NCI-H774 (cell line): ENCODE data around the gene RPL22L1.
"Not testable (repeated sequence)": the region's sequence is repeated elsewhere in the genome, so short reads cannot be mapped to it uniquely, and the experiment has no call there.

Source experiments
- DNase-seq: peaks from one replicate; lab custom pipeline; 2025; lab: John Stamatoyannopoulos, UW

RPL22L1 gene

DNA sequence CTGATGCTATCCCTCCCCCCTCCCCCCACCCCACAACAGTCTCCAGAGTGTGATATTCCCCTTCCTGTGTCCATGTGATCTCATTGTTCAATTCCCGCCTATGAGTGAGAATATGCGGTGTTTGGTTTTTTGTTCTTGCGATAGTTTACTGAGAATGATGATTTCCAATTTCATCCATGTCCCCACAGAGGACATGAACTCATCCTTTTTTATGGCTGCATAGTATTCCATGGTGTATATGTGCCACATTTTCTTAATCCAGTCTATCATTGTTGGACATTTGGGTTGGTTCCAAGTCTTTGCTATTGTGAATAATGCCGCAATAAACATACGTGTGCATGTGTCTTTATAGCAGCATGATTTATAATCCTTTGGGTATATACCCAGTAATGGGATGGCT is 8.7 kb upstream of the RPL22L1 start:
- not testable (repeated sequence) for DNase-seq

DNA sequence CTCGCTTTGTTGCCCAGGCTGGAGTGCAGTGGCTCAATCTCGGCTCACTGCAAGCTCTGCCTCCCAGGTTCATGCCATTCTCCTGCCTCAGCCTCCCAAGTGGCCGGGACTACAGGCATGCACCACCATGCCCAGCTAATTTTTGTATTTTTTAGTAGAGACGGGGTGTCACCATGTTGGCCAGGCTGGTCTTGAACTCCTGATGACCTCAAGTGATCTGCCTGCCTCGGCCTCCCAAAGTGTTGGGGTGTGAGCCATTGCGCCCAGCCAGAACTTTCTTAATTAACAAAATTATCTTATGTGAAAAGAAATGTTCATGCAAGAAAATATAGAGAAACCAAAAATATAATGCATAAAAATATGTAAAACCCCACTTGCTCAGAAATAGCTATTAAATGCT is 7.3 kb upstream of the RPL22L1 start:
- DNase-seq, result not testable (repeated sequence)

DNA sequence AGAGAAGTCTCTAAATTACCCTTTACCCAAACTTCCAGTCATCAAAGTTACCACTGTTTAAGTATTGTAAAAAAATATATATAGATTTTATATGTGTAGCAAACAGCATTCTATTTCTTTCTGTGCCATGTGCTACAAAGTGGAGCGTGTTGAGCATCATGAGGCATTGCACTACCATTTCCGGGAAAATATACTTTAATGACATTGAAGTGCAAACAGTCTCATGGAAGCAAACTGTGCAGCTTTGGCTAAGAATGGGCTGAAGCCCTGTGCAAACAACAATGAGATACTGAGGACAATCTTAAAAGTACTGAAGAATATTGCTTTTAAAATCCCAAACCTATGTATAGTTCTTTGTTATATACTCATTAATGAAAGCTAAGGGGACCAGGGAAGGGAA is 6.5 kb upstream of the RPL22L1 start:
- DNase-seq, result no peak

DNA sequence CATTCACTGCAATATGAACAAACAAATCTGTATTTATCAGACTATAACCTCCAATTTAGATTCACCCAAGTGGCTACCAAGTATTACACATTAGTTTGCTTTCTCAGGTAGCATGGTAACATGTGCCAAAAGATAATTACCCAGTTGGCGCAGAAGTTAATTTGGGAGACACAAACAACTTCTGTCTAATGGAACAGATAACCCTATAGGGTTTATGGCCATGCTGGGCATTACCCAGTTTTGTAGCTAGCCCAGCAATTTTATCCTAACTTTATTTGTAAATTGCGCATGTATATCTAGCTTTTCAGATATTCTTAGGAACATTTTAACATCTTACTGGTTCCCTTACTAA is 780 bp downstream of the RPL22L1 start:
- DNase-seq, result no peak

- no peak for DNase-seq
Observed at GRCh38 chr3:170868577-170869238, 1.3 kb downstream of the RPL22L1 start.

DNA sequence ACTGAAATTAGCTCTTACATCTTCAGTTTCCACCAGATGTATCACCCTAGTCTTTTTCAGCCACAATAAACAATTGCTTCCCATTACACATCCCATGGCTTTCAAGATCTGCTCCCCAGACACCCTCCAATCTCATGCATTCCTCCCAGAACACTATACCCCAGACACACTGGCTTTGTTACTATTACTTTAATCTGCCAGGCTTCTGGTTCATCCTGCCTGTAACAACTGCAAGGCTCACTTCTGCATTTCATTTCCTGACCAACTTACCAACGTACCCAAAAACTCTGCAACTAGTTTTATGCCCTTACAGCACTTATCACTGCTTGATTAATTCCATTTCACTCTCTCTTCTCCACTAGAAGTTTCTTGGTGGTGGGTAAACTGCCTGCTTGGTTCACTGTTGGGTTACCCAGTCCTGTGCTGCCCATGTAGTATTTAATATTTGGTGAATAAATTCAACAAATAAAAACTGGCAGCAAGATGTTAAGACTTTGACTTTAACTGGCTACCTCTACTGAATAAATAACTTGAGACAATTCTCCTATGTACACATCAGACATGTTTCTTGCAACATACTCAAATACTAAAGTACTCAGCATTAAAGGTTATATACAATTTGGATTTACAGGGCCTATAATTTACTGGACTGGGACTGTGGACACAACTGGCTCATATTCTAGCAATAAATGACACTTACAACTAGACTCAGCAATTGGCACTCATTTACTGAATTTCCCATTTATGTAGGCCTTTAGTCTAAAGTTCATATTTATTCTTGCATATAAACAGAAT is 2.7 kb downstream of the RPL22L1 start:
- no peak for DNase-seq

- no peak for DNase-seq
Observed at GRCh38 chr3:170866499-170866898, 3.5 kb downstream of the RPL22L1 start.

DNA sequence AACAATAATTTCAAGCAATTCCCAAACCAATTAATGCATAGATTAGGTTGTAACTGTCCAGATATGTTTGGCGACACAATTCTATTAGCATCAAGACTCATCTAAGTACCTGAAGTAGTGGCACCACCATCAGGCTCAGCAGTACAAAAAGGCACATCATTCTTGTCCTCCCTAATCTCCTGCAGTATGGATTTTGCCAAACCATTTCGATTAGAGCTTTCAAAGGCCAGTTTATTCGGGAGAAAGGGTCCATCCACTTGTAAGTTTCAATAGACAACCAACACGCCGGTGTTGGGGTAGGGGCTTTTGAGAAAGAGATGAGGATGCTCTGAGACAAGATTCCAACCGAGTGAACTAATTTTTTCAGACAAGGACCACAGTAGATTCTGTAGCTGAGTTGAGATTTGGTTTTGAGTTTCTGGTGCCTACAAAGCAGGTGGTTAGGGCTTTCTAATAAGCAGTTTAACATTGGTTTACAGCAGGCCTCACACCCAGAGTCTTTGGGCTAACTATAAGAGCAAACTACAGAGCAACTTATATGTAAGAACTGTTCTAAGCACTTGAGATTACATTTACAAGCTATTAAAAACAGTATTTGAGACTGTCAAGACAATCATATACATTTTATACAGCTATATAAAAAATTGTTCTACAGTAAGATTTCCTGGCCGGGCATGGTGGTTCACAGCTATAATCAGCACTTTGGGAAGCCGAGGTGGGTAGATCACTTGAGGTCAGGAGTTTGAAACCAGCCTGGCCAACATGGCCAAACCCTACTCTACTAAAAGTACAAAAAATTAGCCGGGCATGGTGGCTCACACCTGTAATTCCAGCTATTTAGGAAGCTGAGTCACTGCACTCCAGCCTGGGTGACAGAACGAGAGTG is 4.5 kb downstream of the RPL22L1 start:
- no peak for DNase-seq

GRCh38 chr3:170864525-170865208 is 5.3 kb downstream of the RPL22L1 start:
- DNase-seq, result no peak

GRCh38 chr3:170863816-170864215 is 6.2 kb downstream of the RPL22L1 start:
- DNase-seq, result no peak

DNA sequence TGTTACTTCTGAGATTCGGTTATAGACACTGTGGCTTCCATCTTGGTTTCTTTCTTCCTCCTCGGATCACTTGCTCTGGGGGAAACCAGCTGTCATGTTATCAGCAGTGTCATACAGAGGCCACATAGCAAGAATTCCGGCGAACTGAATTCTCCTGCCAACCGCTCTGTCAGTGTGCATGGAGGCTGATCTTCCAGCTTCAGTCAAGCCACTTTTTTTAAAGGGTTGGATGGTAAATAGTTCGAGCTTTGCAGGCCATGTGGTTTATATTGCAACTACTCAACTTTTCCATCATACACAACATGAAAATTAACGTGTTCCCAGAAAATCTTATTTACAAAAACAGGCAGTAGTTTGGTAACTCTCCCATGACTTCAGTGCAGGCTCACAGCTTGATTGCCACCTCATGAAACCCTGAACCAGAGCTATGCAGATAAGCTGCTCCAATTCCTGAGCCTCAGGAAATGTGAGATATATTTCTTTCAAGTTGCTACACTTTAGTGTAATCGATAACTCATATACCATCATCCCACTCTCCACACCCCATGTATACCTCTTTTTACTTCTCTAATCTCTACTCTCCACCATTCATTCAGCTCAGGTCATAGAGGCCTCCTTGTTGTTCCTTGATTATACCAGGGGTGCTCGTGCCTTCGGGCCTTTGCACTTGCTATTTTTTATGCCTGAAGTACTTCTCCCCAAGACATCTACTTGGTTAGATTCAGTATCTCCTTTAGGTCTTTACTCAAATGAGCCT is 7.2 kb downstream of the RPL22L1 start:
- no peak for DNase-seq

DNA sequence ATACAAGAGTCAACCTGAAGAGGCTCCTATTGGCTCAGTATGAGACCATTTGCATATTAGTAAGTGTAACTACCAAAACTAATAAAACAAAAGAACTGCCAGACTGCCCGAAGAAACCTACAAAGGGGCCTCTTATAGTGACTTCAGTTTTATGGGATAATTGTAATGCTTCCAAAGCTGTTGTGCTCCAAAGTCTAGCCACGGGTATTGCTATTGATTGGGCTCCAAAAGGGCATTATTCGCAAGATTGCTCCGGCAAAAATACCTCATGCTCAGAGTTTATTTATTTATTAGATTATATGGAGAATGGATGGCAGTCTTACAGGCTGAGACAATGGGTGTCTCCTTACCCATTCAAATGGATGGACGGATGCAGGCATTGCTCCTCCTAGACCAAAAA is 11.4 kb downstream of the RPL22L1 start:
- no peak for DNase-seq

DNA sequence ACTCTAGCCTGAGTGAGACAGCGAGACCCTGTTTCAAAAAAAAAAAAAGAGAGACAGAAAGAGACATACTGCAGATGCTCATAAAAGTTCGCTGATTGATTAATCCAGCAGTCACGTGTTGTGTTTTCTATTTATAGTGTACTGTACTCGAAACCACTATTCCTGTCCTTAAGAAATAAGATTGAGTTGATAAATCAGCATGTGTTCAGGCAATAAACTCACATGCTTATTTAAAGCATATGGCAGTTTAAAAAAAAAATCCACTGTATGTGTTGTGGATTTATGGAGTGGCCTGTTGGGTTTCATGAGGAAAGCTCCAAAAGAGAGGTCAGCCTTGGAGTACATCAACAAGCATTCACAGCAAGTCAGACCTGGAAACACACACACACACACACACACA is 17.7 kb downstream of the RPL22L1 start:
- DNase-seq, result no peak

GRCh38 chr3:170848292-170848917 is 21.6 kb downstream of the RPL22L1 start:
- no peak for DNase-seq

DNA sequence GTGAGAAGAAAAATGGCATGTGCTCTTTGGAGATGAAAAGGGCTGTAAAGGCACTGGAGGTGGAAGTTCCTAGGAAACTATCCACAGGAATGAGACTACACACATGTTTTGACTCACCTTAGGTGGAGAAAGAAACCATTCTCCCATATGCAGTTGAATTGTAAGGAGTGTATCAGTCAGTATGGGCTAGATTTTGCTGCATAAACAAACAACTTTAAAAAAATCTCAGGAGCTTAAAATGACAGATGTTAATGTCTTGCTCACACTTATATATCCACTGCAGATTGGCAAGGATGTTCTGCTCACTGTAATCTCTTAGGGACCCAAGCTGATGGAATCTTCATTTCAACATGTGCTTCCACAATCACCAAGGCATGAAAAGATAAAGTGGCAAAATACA is 25.6 kb downstream of the RPL22L1 start:
- DNase-seq, result no peak

DNA sequence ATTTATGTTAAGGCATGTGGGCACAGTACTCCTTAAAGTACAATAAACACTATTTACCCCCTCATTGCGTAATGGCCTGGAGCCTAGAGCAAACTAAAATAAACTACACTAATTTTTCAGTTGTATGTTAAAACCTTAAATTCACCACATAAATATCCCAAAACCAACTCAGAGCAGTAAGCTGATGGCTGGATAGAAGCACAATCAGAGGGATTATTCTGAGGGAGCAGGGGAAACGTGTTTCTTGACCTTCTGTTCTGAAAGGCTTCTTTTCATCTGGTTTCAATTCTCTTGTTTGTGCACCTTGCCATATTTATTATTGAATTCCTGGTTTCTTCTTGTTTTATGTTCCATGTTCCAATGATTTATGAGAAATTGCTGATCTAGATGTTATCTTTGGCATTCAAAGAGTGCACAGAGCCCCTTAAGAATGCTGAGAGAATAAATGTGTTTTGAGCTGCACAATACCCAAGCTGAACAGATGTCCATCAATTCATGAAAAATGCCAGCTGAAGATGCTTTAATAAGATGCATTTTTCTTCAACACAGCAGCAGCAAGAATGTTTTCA is 29.6 kb downstream of the RPL22L1 start:
- DNase-seq, result no peak

GRCh38 chr3:170839518-170840100 is 30.4 kb downstream of the RPL22L1 start:
- no peak for DNase-seq

DNA sequence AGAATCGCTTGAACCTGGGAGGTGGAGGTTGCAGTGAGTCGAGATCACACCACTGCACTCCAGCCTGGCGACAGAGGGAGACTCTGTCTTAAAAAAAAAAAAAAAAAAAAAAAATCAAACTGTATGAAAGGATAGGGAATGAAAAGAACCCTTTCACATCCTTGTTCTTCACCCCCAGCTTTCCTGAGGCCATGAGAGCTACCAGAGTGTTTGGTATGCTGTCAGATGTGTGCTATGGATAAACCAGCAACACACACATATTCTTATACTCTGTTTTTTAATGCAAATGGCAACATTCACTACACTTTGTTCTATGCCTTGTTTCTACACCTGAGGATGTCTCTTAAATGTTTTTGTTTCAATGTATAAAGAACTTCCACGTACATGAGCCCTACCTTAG is 33.5 kb downstream of the RPL22L1 start:
- DNase-seq, result no peak

GRCh38 chr3:170835336-170835735 is 34.7 kb downstream of the RPL22L1 start:
- DNase-seq, result no peak

GRCh38 chr3:170830580-170830979 is 39.4 kb downstream of the RPL22L1 start:
- no peak for DNase-seq
